MV-4-11 (cell line): Measurements from ENCODE around the gene PRDM16.

Experiments
- DNase-seq: peaks from one replicate; lab custom pipeline; 2025; lab: John Stamatoyannopoulos, UW

PRDM16 gene

DNA sequence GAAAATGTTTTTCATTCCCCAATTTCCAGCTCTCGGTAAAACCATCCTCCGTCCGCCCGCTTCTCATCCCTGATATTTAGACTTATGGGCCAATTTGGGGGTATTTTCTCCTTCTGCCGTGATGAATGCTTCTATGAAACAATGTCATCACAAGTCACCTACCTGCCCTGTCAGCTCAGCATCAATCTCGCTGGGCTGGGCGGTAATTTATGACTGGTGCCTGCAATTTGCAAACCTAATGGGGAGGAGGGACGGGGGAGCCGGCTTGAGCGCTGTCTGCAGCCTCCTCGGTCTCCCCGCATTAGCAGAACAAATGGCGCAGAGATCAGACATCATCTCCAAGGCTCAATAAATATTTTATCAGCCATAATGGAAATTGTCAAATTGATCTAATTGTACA, 72.1 kb downstream of the PRDM16 start:
- DNase-seq: no peak

DNA sequence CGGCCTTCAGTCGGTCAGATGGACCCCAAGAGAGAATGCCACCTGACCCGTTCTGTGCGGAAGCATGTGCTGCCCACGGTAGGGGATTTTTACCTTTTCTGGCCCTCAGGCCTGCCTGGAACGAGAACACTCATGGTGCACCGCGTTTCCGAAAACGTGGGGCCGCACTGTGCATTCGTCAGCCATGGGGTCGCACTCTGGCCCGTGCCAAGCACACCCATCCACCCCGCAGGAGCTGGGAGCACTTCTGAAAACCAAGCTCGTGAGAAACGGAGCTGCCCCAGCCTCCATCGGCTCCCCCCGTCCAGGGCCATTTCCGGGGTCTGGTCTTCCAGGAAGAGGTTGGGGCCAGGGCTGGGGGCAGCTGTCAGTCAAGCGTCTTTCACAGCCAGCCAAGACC, 72.8 kb downstream of the PRDM16 start:
- DNase-seq: no peak

DNA sequence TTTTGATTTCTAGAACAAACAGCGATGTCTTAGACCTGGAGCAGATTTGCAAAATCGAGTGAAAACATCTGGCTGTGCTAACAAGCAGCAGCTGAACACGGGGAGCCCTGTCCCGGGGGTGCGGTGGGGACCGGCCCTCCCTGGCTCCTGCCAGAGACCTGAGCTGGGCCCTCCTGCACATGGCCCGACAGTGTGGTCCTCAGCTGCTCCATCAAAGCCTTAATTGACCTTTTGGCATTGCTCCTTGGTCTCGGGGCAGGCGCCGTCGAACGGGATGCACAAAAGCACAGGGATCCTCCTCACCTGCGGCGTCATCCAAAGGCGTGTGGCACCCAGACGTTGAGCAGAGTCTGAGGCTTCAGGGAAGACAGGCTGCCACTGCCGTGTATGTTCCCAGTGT, 73.2 kb downstream of the PRDM16 start:
- DNase-seq: no peak

DNA sequence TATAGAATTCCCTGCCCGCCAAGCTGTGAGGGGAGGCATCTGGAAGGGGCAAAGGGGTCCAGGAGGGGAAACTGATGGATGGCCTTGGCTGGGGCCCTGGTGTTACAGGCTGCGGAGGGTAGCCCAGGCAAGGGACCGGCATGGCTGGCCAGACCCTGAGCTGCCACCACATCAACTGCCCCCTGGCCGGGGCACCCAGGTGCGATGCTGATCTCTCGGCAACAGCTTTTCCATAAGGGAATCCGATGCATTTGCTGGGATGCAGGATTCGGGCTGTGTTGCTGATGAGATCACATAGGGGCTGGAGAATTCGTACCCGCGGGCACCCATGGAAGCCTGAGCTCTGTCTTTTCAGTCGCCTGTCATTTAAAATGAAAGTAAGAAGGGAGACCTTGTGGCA, 73.7 kb downstream of the PRDM16 start:
- DNase-seq: no peak

- DNase-seq: no peak
Measured at GRCh38 chr1:3145532-3146325, 76.7 kb downstream of the PRDM16 start.

DNA sequence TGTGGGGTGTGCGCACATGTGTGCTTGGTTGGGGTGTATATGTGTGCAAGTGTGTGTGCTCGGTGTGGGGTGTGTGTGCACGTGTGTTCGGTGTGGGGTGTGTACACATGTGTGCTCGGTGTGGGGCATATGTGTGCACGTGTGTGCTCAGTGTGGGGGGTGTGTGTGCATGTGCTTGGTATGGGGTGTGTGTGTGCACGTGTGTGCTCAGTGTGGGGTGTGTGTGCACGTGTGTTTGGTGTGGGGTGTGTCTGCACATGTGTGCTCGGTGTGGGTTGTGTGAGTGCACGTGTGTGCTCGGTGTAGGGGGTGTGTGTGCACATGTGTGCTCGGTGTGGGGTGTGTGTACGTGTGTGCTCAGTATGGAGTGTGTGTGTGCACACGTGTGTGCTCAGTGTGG, 77.5 kb downstream of the PRDM16 start:
- DNase-seq: no peak

DNA sequence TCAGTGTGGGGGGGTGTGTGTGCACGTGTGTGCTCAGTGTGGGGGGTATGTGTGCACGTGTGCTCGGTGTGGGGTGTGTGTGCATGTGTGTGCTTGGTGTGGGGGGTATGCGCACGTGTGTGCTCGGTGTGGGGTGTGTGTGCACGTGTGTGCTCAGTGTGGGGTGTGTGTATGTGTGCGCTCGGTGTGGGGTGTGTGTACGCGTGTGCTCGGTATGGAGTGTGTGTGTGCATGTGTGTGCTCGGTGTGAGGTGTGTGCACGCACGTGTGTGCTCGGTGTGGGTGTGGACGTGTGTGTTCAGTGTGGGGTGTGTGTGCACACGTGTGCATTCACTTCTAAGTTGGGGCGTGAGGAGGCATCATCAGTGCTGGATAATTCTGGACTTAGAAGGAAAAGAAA, 77.9 kb downstream of the PRDM16 start:
- no peak for DNase-seq

- no peak for DNase-seq
Measured at GRCh38 chr1:3148171-3148570, 79.2 kb downstream of the PRDM16 start.

- no peak for DNase-seq
Measured at GRCh38 chr1:3149277-3149676, 80.3 kb downstream of the PRDM16 start.

DNA sequence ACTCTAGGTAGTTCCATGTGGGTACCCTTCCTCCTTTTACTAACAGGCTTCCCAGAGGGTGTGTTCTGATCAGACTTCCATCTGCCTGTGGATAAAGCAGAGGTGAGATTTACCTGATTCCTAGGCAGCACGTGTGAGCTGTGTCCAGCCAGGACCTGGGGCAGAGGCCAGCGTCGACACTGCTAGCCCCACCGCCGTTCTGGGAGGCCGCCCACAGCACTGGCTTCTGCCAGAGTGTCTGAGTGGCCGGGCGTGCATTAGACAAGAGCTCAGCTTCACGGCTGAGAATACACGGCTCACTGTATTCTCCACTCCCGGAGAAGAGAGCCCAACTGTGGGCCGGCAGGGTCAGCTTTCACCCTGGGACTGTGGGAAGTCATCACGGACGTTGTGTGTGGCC, 82.5 kb downstream of the PRDM16 start:
- no peak for DNase-seq

GRCh38 chr1:3152143-3152542, 83.1 kb downstream of the PRDM16 start:
- no peak for DNase-seq

DNA sequence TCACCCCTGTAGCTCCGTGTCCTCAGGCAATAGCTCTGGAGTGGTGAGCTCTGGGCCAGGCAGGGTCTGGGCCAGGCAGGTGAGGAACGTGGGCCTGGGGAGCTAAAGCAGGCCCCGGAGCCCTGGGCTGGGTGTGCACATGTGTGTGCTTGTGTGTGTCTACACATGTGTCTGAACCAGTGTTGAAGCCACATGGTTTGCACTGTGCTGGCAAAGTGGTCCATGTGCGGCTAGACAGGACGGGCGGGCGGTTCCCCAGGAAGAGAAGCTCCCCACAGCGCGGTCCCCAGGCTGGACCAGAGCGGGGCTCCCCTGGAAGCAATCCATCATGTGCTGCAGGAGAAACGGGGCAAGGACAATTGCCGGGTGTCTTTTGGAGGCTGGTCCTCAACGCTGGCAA, 84.2 kb downstream of the PRDM16 start:
- no peak for DNase-seq

DNA sequence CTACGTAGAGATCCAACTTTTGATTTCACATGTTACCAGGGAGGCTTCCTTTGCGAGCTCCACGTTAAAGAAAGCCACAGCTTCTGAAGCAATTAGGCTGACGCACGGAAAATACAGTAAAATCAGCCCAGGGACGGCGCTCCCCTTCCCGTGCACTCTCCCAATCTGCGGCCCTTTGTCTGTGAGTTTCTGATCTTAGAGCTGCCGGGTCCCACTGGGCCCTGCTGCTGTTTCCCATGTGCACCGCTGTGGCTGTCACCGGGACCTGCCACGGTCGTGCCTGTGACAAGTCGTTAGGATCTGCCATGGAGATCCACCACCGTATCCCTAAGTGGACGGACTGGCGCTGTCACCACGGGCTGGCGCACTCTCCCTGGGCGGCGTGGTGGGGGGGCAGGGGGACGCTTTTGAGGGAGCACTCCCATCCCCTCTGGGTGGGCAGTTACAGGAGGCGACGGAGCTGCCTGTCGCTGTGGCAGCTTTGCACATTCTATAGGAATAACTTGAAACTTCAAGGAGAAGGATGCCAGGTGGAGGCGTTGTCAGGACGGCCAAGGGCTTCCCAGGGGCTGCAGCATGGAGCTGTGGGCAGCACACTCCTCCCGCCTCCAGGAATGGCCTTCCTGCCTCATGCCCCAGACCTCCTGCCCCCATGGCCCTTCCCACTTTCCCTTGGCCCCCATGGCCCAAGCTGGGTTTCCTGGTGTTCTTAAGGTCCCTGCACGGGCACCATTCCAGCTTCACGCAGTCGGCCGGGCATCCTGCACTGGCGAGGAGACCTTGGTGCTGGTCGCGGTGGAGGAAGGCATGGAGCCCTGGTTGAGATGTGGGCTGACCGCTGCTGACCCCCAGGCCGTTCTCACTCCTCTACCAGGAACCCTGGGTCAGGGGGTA, 85.1 kb downstream of the PRDM16 start:
- no peak for DNase-seq

- no peak for DNase-seq
Measured at GRCh38 chr1:3155056-3155925, 86.3 kb downstream of the PRDM16 start.

DNA sequence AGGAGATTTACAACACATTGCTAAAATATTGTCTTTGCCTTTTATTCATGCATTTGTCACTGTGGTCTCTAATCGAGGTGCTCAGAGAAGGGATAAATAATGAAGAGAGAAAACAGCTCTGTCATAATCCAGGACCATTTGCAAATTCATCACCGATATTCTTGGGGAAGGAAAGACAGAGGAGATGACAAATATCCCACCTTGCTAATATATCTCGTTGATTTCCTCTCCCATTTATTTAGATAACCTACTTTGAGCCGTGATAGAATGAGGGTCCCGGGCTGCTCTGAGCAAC, 86.9 kb downstream of the PRDM16 start:
- DNase-seq: no peak

DNA sequence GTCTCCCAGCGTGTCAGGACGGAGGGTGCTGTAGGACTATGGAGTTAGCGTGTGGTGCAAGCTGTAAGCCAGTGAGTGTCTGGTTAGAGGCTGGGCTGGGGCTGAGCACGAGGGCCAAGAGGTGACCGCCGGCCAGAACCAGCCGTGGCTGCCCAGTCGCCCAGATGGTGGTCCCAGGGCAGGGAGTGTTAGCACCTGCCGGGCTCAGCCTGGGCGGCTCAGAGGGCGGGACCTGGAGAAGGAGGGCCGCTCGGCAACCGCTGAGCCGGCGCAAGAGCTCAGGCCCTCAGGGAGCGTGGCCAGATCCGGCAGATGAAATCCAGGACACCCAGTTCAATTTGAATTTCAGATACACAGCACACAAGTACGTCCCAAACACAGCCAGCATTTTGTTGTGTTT, 87.9 kb downstream of the PRDM16 start:
- no peak for DNase-seq

GRCh38 chr1:3158347-3158746, 89.3 kb downstream of the PRDM16 start:
- no peak for DNase-seq

DNA sequence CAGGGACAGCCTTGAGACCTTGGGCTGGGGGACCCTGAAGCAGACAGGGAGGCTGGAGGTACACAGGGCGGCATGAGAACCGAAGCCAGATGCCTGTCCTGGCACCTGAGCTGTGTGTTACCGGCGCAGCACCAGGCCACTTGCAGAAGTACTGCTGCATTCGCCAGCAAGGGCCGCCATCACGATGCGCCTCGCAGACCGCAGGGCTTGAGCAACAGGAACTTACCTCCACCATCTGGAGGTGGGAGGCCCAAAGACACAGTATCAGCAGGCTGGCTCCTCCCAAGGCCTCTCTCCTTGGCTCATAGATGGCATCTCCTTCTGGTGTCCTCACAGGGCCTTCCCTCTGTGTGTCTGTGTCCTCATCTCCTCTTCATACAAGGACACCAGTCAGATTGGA, 90.1 kb downstream of the PRDM16 start:
- no peak for DNase-seq

DNA sequence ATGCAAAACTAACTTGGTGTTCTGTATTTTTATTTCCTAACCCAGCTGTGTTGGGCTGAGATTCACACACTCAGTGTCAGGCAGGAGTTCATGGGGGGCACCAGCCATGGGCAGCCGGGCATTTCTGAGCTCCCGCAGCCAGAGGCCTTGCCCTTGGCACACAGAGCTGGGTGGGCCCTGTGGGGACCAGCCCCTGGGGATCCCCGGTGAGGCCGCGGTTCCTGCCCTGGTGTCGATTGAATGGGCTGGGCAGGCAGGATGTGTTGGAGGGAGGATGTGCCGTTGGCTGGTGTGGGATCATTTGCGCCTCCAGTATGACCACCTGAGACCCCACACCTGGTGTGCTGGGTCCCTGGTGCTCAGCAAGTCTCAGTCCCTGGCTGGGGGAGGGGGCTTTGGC, 91.0 kb downstream of the PRDM16 start:
- DNase-seq: no peak

DNA sequence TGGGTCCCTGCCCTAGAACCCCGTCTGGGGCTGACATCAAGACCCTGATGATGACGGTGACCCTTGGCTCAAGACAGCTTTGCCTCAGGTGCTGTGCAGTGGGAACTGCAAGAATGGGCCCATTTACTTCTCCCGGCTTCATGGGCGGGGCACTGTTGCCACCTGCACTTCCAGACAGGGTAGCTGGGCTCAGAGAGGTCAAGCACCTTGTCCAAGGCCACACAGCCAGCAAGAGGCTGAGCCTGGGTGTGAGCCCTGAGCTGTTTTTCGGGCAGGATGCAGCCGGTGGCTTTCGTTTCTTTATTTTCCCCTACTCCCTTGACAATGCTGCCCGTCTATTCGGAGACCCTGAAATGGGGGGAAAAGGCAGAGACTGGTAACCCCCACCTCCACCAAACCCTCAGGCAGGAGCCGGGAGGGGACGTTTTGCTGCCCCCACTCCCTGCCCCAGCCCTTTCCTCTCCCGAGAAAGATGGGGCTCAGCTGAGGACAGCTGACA, 91.7 kb downstream of the PRDM16 start:
- no peak for DNase-seq

DNA sequence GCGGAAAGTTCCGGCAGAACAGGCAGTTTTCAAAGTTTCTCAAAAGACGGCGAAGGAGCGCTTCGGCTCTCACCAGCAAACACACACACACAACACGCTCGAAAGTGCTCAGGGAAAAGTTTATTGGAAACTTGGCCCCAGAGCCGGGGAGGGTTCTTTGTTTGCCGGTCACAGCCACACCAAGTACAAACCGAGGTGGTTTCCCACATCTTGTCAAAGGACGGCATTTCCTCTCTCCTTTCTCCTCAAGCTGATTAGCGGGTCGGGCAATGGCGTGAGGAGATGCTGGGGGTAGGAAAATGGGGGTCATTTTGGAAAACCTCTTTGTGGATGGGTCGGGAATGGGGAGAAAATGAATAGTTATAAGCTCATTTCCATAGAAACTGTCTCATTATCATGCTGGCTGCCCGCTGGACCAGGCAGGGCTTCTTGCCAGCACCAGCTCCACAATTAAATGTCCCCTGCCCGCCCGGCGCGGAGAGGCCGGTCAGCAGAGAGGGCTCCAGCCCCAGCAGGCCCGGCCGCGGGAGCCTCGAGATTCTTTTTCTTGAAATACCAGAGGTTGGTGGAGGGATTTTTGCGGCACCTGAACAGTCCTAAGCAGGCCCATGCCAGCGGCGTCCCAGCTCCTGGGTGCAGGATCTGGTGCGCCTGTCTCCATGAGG, 92.3 kb downstream of the PRDM16 start:
- no peak for DNase-seq

- no peak for DNase-seq
Measured at GRCh38 chr1:3162322-3162882, 93.4 kb downstream of the PRDM16 start.
